NCI-H2196 (cell line): ENCODE measurements around the gene GSTCD.
"Not testable (repeated sequence)": the region's sequence is repeated elsewhere in the genome, so short reads cannot be mapped to it uniquely, and the experiment has no call there.

Experiments used
- DNase-seq: peaks from one replicate; lab custom pipeline; 2025; ENCODE audit not compliant: unreplicated experiment; lab: John Stamatoyannopoulos, UW

The GSTCD gene

DNA sequence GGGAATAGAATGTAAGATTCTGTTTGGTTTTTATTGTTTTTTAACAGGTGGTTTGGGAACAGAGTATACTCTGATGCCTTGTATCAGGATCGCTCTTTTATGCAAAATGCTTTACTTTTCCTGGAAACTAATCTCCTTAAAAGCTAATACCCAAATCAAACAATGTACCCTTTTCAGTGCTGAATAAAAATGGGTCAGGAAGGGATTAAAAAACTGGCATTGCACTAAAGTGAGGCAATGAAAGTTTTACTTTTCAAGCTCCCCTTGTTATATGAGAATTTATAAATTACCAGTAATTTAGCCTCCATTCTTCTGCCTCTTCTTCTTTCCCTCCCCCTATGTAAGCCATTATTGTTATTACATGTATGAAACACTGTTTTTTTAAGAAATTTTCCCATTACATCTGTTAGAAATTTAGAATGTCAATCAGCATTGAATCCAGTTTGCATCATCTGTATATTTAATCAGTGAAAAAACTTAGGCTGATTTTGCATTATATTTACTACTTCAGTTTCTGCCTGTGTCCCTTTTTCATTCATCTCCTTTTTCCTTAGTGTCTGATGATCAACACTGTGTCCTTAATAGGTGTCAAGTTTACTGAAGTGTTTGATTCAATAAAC is 97.0 kb downstream of the GSTCD start:
- DNase-seq = no peak

DNA sequence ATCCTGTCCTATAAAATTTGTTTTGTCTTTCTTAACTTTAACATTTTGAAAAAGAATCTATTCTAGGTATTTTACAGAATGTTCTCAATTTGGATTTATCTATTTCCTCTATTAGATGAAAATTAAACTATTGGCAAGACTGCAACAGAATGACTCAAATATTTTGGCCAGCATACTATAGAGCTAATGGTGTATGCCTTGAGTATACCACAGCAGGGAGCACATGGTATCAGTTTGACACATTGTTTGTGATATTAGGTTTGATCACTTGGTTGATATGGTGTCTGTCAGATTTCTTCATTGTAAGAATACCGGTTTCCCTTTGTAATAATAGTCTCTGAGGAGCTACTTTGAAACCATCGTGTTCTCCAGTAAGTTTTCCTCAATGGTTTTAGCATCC is 98.9 kb downstream of the GSTCD start:
- no peak for DNase-seq

DNA sequence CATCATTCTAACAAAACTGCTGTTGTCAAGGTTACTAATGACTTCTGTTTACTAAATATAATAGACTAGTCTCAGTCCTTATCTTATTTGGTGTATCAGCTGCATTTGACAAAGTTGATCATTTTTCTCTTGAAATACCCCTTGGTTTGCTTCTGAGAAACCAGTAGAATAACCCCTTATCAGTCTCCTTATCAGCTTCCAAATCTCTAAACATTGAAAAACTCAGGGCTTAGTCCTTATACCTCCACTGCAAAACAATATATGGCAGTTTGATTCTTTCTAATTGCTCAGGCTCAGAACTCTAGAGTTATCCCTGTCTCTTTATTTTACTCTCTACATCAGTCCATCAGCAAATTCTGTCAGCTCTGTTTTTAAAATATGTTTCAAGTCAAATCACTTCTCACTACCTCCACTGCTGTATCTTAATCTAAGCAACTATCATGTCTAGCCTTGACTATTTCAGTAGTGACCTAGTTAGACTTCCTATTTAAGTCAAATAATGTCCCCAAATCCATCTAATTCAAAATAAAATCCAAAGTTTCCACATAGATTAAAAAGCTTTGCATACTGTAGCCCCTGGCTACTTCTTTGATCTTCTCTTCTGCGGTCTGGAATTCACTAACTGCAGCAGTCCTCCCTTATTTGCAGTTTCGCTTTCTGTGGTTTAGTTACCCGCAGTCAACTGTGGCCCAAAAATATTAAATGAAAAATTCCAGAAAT is 99.6 kb downstream of the GSTCD start:
- no peak for DNase-seq

DNA sequence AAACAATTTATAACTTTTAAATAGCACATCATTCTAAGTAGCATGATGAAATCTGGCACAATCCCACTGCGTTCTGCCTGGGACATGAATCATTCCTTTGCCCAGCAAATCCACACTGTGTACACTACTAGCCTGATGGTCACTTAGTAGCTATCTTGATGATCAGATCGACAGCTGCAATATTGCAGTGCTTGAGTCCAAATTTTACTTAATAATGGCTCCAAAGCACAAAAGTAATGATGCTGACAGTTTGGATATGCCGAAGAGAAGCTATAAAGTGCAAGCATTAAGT is 100.1 kb downstream of the GSTCD start:
- DNase-seq = peak; percentile 2

DNA sequence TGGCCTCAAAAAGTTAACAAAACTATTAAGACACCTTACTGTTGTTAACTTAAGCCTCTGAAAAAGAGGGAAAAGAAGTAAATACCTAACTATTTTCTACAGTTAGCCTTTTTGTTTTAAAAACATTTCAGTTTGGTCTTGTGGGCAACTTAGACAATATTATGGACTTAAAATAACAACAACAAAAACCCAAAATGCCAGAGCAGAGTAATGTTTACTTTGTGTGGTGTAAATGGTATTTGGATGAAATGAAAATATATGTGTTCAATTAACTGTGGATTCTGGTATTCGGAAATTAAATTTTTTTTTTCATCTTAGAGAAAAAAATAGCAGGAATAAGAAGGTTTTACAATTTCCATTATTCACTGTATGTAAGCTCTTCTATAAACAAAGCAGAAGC is 107.1 kb downstream of the GSTCD start:
- no peak for DNase-seq

DNA sequence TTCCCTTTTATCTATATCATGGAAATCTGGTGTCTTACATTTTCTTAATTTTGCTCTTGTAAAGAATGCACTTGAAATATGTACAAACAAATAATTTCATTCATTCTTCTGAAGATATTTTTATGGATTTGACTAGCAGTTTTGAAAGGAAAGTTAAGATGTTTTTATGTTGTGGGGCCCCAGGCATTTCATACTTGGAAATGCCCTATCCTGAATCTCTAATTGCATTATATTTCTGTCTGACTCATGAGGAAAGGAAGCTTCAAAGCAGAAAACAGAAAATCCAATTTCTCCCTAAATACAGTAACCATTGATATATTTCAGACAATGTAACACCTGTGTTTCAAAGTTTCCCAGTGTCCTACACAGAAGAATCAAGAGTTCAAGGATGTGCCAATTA is 113.5 kb downstream of the GSTCD start:
- no peak for DNase-seq

DNA sequence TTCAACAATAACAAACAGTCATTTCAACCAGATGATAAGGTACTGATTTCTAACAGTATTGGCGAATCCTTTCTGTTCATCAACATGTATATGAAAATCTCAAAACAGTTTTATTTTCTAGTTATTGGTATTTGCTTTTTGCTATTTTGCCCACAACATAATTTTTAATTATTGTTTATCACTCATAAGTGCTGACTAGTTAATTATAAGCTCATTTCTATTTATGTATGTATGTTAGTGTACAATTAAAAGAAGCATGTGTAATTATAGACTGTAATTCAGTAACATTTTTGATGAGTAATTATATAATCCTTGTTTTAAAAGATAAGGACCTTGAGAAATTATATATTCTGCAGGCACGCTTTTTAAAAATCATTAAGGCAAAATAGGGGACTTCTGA is 119.5 kb downstream of the GSTCD start:
- DNase-seq = no peak

DNA sequence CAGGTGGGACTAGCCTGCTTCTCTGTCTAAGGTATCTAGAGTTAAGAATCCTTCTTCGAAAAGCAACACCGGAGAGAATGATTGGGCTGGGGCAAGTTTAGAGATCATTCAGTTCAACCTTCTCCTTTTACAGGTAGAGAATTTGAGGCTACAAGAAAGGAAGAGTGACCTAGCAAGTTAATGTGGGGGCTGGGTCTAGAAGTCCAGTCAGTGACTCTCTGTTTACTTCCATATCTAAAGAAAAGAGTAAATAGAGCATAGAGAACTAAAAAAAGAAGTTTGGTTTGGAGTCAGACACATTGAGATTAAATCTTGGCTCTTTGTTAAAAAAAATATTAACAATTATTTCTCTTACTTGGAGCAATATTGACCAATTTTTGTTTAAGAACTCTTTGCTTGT is 122.6 kb downstream of the GSTCD start:
- DNase-seq = no peak

DNA sequence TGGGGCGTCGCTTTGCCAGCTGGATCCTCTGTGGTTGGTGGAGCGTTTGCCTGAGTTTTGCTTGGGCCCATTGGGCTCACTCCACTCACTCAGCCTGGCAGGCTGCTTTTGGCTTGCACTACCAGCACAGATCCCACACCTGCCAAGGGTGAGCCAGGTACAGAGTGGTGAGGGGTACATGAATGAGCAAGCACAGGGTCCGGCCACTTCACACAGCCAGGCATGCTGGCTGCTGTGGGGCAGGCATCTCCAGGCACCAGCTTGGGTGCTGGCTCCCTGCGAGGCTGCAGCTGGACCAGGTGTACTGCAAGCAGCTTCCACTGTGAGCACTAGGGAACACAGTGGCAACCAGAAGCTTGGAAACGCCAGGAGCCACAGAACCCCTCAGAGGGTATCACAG is 126.6 kb downstream of the GSTCD start:
- no peak for DNase-seq

DNA sequence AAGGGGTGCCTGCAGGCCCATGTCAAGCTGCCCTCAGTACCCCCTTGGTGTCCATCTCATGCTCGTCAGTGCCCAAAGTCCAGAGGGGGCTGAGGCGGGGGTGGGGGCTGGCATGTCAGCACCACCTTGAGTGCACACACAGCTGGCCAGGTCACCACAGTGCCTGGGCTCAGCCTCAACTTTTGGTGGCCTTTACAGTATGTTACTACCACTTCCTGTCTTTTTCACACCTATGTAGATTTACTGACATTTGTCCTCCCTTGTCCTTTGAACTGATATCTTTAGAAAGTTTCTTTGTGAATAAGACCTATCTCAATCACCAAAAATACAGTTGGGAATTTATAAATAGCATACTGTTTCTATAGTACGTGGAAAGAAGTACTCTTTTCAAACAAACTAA is 128.0 kb downstream of the GSTCD start:
- no peak for DNase-seq

DNA sequence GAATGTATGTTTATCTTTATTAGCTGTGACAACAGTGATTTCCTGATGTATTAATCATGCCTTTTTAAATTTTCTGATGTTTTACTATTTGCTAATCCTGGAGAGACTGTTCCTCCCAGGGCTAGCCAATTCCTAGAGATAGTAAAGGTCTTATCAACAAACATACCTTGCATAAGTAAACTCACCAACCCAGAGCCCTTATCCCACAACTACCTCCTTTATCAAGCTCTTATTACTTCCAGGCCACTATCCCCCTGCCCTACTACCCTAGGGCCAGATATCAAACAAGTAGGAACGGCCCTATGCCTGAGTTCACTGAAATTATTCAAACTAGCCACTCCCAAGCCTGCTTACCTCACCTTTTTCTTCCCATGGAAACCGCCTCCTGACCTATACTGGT is 128.5 kb downstream of the GSTCD start:
- no peak for DNase-seq

DNA sequence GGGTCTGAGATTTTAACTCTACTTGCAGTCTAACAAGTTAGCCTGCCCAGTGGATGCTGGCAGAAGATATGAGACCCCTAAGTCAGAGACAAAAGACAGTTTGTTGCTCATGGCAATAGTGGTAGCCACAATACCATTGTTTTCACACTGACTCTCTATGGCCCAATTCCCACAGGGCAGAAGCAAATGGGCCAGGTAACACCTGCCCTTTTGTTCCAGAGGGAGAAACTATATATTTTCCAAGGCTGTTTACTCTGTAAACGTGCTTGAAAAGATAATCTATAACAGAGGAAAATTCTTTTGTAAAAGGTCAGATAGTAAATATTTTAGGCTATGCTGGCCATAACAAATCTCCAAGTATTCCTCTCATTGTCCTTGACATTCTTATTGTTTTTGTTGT is 129.5 kb downstream of the GSTCD start:
- no peak for DNase-seq

DNA sequence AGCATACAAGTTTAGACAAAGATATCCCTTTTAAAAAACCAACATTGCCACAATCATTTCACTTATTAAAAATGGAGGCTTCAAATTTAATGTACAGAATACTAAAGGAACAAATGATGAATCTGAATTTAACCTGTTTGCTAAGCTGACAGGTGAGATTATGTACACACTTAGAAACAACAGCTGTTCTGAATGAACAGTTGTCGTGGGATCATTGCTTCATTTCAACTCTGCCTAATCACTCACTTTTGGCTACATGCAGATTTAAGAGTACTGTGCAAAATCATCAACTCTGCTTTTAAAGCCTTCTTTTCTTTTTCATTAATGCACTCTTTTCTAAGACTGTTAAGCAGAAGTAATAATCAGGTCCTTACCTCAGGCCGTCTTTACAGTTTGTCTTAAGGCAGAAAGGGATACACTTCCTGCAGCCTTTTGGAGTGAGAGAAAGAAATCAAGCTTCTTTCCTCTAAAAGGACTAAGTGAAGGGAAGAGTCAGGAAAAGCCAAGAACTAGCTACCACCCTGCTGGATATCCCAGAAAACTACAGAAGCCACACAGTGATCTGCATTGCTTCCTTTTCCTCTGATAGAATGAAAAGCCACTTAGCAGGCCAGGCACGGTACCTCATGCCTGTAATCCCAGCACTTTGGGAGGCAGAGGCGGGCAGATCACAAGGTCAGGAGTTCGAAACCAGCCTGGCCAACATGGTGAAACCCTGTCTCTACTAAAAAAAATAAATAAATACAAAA is 132.0 kb downstream of the GSTCD start:
- DNase-seq = no peak

DNA sequence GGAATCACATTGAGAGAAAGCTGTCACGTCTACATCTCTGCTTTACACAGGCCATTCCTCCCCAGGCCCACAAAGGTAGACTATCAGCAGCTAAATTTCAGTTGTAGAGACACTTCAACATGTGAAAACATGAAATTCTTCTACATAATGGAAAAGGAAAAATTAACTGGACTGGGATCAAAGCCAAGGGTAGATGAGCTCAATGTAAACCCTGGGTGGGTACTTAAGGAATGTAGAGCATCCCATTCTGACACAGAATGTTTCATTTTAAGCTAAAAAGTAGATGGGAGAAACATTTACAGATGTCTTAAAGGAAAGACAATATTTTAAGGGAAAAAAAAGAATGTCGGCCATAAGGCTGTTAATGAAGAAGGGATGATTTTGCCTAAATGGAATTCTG is 135.4 kb downstream of the GSTCD start:
- DNase-seq = no peak

DNA sequence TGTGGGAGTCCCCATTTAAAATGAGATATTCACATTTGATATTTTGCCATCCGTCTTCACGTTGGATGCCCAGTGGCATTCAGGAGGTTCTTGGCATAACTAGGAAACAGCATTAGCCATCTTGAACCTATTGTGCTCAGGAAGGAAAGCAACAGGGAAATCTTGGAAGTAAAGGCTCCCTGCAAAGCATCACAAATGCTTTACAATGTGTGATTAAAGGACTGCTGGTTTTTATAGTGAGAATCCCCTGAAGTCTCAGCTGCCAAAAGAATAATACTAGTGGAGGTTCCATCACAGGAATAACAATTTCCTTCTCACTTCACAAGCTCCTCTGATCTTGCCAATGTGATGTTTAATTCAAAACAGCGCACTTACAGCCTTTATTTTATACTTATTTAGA is 137.0 kb downstream of the GSTCD start:
- no peak for DNase-seq

DNA sequence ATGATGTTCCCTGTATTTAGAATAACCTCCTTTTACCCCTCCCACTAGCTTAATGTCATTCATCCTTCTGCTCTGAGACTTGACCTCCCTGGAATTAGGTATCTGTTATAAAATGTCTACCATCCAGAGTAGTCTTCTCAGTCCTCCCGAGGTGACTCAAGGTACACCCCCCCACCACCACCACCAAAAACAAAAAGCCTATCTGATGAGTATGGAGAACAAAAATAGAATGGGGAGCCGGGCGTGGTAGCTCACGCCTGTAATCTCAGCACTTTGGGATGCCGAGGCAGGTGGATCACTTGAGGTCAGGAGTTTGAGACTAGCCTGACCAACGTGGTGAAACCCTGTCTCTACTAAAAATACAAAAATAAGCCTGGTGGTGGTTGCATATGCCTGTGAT is 139.8 kb downstream of the GSTCD start:
- DNase-seq = not testable (repeated sequence)

DNA sequence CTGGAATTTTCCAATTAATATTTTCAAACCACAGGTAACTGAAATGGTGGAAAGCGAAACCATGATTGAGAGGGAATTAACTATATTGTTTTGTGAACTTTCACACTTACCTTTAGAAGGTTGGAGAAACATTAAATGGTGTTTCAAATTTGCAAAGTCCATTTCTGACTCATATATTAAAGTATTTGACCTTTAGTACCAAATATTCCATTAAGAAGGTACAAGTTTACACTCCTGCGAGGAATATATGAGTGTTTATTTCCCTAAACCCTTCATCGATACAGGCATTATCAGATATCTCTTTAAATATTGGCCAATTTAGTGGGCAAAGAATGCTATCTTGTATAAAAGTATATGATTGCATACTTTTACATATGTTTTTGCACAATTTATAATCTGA is 142.6 kb downstream of the GSTCD start:
- DNase-seq = no peak

DNA sequence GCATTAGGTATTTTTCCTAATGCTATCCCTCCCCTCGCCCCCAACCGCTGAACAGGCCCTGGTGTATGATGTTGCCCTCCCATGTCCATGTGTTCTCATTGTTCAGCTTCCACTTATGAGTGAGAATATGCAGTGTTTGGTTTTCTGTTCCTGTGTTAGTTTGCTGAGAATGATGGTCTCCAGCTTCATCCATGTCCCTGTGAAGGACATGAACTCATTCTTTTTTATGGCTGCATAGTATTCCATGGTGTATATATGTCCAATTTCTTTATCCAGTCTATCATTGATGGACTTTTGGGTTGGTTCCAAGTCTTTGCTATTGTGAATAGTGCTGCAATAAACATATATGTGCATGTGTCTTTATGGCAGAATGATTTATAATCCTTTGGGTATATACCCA is 143.6 kb downstream of the GSTCD start:
- DNase-seq = not testable (repeated sequence)

DNA sequence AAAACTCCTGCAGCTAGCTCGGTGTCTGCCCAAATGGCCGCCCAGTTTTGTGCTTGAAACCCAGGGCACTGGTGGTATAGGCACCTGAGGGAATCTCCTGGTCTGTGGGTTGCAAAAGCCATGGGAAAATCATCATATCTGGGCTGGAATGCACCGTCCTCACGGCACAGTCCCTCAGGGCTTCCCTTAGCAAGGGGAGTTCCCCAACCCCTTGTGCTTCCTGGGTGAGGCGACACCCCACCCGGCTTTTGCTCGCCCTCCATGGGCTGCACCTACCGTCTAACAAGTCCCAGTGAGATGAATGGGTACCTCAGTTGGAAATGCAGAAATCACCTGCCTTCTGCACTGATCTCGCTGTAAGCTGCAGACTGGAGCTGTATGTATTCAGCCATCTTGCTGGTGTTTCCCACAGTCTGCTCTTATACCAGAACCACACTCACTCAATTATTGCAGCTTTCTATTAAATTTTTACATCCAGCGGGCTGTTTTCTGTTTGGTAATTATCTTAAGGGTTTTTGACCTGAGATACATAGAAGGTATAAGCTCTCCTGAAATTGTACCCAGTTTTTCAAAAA is 150.0 kb downstream of the GSTCD start:
- DNase-seq = no peak

DNA sequence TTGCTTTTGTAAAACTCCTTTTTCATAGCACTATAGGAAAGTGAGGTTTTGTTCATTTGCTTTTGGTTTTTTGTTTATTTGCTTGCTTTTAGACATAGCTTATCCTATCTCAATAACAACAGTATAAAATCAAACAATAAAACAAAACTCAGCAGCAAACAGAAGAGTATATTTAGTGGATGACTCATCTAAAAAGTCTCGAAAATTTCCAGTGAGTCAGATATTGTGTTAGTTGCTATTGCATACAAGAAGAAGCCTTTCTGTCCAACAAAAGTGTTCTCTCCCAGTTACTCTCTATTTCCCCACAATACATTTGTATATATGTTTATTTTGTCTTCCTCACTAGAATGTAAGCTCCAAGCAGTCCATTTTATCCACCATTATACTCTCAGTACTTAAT is 150.6 kb downstream of the GSTCD start:
- no peak for DNase-seq

DNA sequence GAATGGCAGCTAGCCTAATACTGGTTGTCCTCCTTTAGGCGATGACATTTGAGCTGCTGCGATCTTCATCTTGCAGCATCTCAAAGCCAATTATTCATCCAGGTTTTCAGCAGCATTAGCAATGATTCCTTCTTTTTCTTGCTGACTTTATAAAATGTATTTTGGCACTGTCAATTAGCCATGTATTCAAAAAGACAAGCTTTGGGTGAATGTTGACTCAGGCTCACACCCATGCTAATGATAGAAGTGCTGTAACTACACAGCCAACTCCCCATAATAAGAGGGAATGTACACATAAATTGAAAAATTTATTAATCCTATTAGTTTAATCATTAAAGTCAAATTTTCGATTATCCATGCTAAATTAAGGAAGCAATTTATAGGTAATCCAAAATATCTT is 162.4 kb downstream of the GSTCD start:
- no peak for DNase-seq

DNA sequence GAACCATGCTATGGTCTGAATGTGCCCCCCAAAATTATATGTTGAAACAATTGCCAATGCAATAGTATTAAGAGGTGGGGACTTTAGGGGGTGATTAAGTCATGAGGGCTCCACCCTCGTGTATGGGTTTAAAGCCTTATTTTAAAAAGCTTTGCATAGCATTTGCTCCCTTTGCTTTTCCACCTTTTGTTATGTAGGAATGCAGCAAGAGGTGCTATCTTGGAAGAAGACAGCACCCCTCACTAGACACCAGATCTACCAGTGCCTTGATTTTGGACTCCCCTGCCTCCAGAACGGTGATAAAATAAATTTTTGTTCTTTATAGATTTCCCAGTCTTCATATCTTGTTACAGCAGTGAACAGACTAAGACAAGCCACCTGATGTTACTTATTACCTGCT is 163.4 kb downstream of the GSTCD start:
- DNase-seq = no peak
